H9 (cell line): Measurements from ENCODE around the gene ZNF672. TPM values are rescaled to one million over a fixed set of nuclear protein-coding genes. Genes with fewer than 3 reads are reported as not detected.

ENCODE experiments used
- DNase-seq: peaks from one replicate; pipeline ENCODE4 v3.0.0-alpha.2; 2017
- H2AFZ ChIP-seq: one replicate; pipeline ENCODE4 v1.6.1; 2013; ENCODE audit warnings: mild to moderate bottlenecking, low read length, control low read depth, moderate library complexity
- H2AK5ac ChIP-seq: 2 replicates; pipeline ENCODE4 v1.6.1; 2013; ENCODE audit warnings: low read length, control low read depth, mixed read lengths; ENCODE audit not compliant: insufficient read length
- H2BK120ac ChIP-seq: one replicate; pipeline ENCODE4 v1.6.1; 2013; ENCODE audit warnings: low read depth, mild to moderate bottlenecking, low read length, control low read depth, inconsistent platforms; ENCODE audit not compliant: poor library complexity, severe bottlenecking
- H2BK12ac ChIP-seq: 2 replicates; pipeline ENCODE4 v1.6.1; 2013; ENCODE audit warnings: low read length, control low read depth, mixed read lengths, low read depth; ENCODE audit not compliant: insufficient read length
- H2BK15ac ChIP-seq: 2 replicates; pipeline ENCODE4 v1.6.1; 2013; ENCODE audit warnings: low read depth, low read length, control low read depth
- H2BK20ac ChIP-seq: one replicate; pipeline ENCODE4 v1.6.1; 2013; ENCODE audit warnings: low read depth, mild to moderate bottlenecking, low read length, control low read depth, inconsistent platforms; ENCODE audit not compliant: poor library complexity, severe bottlenecking
- H2BK5ac ChIP-seq: 2 replicates; pipeline ENCODE4 v1.6.1; 2013; ENCODE audit warnings: low read length, control low read depth, mixed read lengths; ENCODE audit not compliant: insufficient read length
- H3K14ac ChIP-seq: 2 replicates; pipeline ENCODE4 v1.6.1; 2013; ENCODE audit warnings: low read length, control low read depth; ENCODE audit not compliant: insufficient read depth
- H3K18ac ChIP-seq: 2 replicates; pipeline ENCODE4 v1.6.1; 2013; ENCODE audit warnings: low read depth, mild to moderate bottlenecking, mixed read lengths, low read length, control low read depth; ENCODE audit not compliant: insufficient read length
- H3K23ac ChIP-seq: 2 replicates; pipeline ENCODE4 v1.6.1; 2013; ENCODE audit warnings: low read length, control low read depth, mixed read lengths, low read depth; ENCODE audit not compliant: insufficient read length
- H3K23me2 ChIP-seq: 2 replicates; pipeline ENCODE4 v1.6.1; 2013; ENCODE audit warnings: low read depth, mild to moderate bottlenecking, mixed read lengths, low read length, control low read depth; ENCODE audit not compliant: insufficient read length, poor library complexity, severe bottlenecking
- H3K27ac ChIP-seq: 2 replicates; pipeline ENCODE4 v1.5.1; 2013; ENCODE audit warnings: low read length, control low read depth, mixed read lengths, low read depth; ENCODE audit not compliant: insufficient read length
- H3K27me3 ChIP-seq: 2 replicates; pipeline ENCODE4 v1.6.1; 2013; ENCODE audit warnings: low read length, control low read depth, inconsistent platforms; ENCODE audit not compliant: insufficient read depth
- H3K4ac ChIP-seq: 2 replicates; pipeline ENCODE4 v1.6.1; 2013; ENCODE audit warnings: low read depth, mild to moderate bottlenecking, control low read depth, inconsistent platforms, low read length, moderate library complexity
- H3K4me1 ChIP-seq: 2 replicates; pipeline ENCODE4 v1.6.1; 2013; ENCODE audit warnings: low read length, control low read depth, inconsistent platforms; ENCODE audit not compliant: insufficient read depth
- H3K4me2 ChIP-seq: 2 replicates; pipeline ENCODE4 v1.6.1; 2013; ENCODE audit warnings: low read length, control low read depth, mixed read lengths; ENCODE audit not compliant: insufficient read length, insufficient read depth
- H3K56ac ChIP-seq: 2 replicates; pipeline ENCODE4 v1.6.1; 2013; ENCODE audit warnings: low read depth, mild to moderate bottlenecking, mixed read lengths, low read length, control low read depth; ENCODE audit not compliant: insufficient read length
- H3K79me1 ChIP-seq: 2 replicates; pipeline ENCODE4 v1.6.1; 2013; ENCODE audit warnings: low read depth, mild to moderate bottlenecking, moderate library complexity, low read length, control low read depth, inconsistent platforms; ENCODE audit not compliant: insufficient read depth, poor library complexity, severe bottlenecking
- H3K79me2 ChIP-seq: 2 replicates; pipeline ENCODE4 v1.6.1; 2013; ENCODE audit warnings: low read length, control low read depth, inconsistent platforms; ENCODE audit not compliant: insufficient read depth
- H3K9ac ChIP-seq: 2 replicates; pipeline ENCODE4 v1.6.1; 2013; ENCODE audit warnings: low read length, control low read depth, mixed read lengths; ENCODE audit not compliant: insufficient read length; ENCODE audit errors: extremely low read depth
- H3K9me3 ChIP-seq: one replicate; pipeline ENCODE4 v1.6.1; 2013; ENCODE audit warnings: low read depth, low read length, inconsistent platforms; ENCODE audit not compliant: control insufficient read depth
- H3T11ph ChIP-seq: one replicate; pipeline ENCODE4 v1.6.1; 2013; ENCODE audit warnings: mild to moderate bottlenecking, low read length, control low read depth, inconsistent platforms
- H4K20me1 ChIP-seq: one replicate; pipeline ENCODE4 v1.6.1; 2013; ENCODE audit not compliant: control insufficient read depth, insufficient read length, insufficient read depth
- H4K5ac ChIP-seq: 2 replicates; pipeline ENCODE4 v1.6.1; 2013; ENCODE audit warnings: low read depth, mild to moderate bottlenecking, mixed read lengths, low read length, control low read depth; ENCODE audit not compliant: insufficient read length
- H4K8ac ChIP-seq: replicated peaks from 2 replicates; pipeline ENCODE4 v1.6.1; 2013; ENCODE audit warnings: low read length, control low read depth, mixed read lengths, low read depth; ENCODE audit not compliant: insufficient read length
- H4K91ac ChIP-seq: 2 replicates; pipeline ENCODE4 v1.6.1; 2013; ENCODE audit warnings: low read depth, mild to moderate bottlenecking, moderate library complexity, mixed read lengths, low read length, control low read depth; ENCODE audit not compliant: insufficient read length
- H3K27ac Mint-ChIP-seq, 3 experiments: 2 replicates in 2 of 3; 3 replicates in 1 of 3; pipeline ENCODE4 v1.8.0; 2020 to 2021; ENCODE audit warnings: mixed read lengths in 3 of 3, mild to moderate bottlenecking in 1 of 3, moderate library complexity in 1 of 3
- H3K27me3 Mint-ChIP-seq: 2 replicates; pipeline ENCODE4 v1.8.0; 2021; ENCODE audit warnings: low read depth, mild to moderate bottlenecking, moderate library complexity, mixed read lengths
- H3K36me3 Mint-ChIP-seq, 3 experiments: 2 replicates in 2 of 3; 3 replicates in 1 of 3; pipeline ENCODE4 v1.8.0; 2020 to 2021; ENCODE audit warnings: low read depth in 3 of 3, mixed read lengths in 3 of 3; ENCODE audit not compliant: insufficient read depth in 1 of 3
- H3K4me1 Mint-ChIP-seq, 2 experiments: 2 replicates each; pipeline ENCODE4 v1.8.0; 2020; ENCODE audit warnings: mixed read lengths in 2 of 2
- H3K4me3 Mint-ChIP-seq, 2 experiments: 2 replicates in 1 of 2; 3 replicates in 1 of 2; pipeline ENCODE4 v1.8.0; 2020 to 2021; ENCODE audit warnings: mild to moderate bottlenecking in 2 of 2, mixed read lengths in 2 of 2, moderate library complexity in 1 of 2
- H3K9me3 Mint-ChIP-seq, 2 experiments: 2 replicates in 1 of 2; 3 replicates in 1 of 2; pipeline ENCODE4 v1.8.0; 2020; ENCODE audit warnings: mild to moderate bottlenecking in 2 of 2, mixed read lengths in 2 of 2, moderate library complexity in 1 of 2
- WGBS: extraction: QIAGEN DNeasy Blood & Tissue Kit; methylation state at CpG from one replicate; pipeline ENCODE4 v1.1.7; 2013; ENCODE audit warnings: missing lambda C conversion rate, low lambda C conversion rate, mixed read lengths; ENCODE audit not compliant: insufficient read length; ENCODE audit errors: extremely low coverage; 5-methylcytosine and 5-hydroxymethylcytosine counted together
- total RNA-seq: library from RNA; stranded (reverse); gene quantifications from 2 replicates; pipeline ENCODE4 v1.2.1, GENCODE V29; 2021
- TF ChIP-seq, protein P1 (sequence below): fragments of 200-600 bp; sonication (generic); conservative IDR thresholded peaks from 3 replicates; pipeline ENCODE4 v1.8.0; 2021; ENCODE audit warnings: antibody characterized with exemption, mild to moderate bottlenecking

The ZNF672 gene
- total RNA-seq, 1 experiment from 2014 or later = 29.4 TPM

- TF ChIP-seq, protein P1, sequence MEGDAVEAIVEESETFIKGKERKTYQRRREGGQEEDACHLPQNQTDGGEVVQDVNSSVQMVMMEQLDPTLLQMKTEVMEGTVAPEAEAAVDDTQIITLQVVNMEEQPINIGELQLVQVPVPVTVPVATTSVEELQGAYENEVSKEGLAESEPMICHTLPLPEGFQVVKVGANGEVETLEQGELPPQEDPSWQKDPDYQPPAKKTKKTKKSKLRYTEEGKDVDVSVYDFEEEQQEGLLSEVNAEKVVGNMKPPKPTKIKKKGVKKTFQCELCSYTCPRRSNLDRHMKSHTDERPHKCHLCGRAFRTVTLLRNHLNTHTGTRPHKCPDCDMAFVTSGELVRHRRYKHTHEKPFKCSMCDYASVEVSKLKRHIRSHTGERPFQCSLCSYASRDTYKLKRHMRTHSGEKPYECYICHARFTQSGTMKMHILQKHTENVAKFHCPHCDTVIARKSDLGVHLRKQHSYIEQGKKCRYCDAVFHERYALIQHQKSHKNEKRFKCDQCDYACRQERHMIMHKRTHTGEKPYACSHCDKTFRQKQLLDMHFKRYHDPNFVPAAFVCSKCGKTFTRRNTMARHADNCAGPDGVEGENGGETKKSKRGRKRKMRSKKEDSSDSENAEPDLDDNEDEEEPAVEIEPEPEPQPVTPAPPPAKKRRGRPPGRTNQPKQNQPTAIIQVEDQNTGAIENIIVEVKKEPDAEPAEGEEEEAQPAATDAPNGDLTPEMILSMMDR = no peak
- no peaks in the 10 kb centered on the region for H3K4me1 Mint-ChIP-seq
- no peak overlapping the region for H3K4ac ChIP-seq
Observed at GRCh38 chr1:248805876-248806275, 32.1 kb upstream of the ZNF672 start.

More at GRCh38 chr1:248805876-248806275, 32.1 kb upstream of the ZNF672 start:
- H3K36me3 Mint-ChIP-seq = peaks cover 0 to 12% (median 2%) of the 10 kb centered on the region in 3 experiments; a peak in 5 of 7 replicates
- H3K9me3 Mint-ChIP-seq = peaks cover 35 to 43% of the 10 kb centered on the region in 2 experiments
- Histone ChIP-seq H2BK12ac (no peak overlapping the region), H3K56ac (no peak overlapping the region), H2BK15ac (no peak overlapping the region), H3K27ac (no peak overlapping the region), H2BK120ac (no peak overlapping the region), H3K23me2 (no peaks in the 10 kb centered on the region), H3K9ac (no peak overlapping the region), H2AFZ (no peak overlapping the region), H3K27me3 (no peaks in the 10 kb centered on the region), H2AK5ac (no peak overlapping the region), H3K9me3 (peaks cover 39% of the 10 kb centered on the region), H3T11ph (no peak overlapping the region), H3K18ac (no peak overlapping the region), H4K5ac (no peak overlapping the region), H3K23ac (no peak overlapping the region), H4K8ac (no peak overlapping the region), H4K91ac (no peak overlapping the region), H2BK20ac (no peak overlapping the region), H3K4me1 (no peaks in the 10 kb centered on the region), H4K20me1 (no peaks in the 10 kb centered on the region), H3K4me2 (no peak overlapping the region), H3K79me1 (no peaks in the 10 kb centered on the region), H2BK5ac (no peak overlapping the region), H3K14ac (no peak overlapping the region), H3K79me2 (no peaks in the 10 kb centered on the region)
- H3K27me3 Mint-ChIP-seq = peaks cover 4% of the 10 kb centered on the region
- no peak for DNase-seq
- no peak overlapping the region for H3K4me3 Mint-ChIP-seq
- no CpG with 5 or more reads among the region's 1 CpG for WGBS
- H3K27ac Mint-ChIP-seq = no peak overlapping the region
